GM18909 (cell line): ENCODE results near the gene CMKLR1.

Source experiments
- ATAC-seq: cut with Tn5 transposase; IDR thresholded peaks from one replicate; pipeline ENCODE4 v1.9.1; 2021; ENCODE audit warnings: mild to moderate bottlenecking; ENCODE audit not compliant: unreplicated experiment, poor library complexity

Gene CMKLR1

DNA sequence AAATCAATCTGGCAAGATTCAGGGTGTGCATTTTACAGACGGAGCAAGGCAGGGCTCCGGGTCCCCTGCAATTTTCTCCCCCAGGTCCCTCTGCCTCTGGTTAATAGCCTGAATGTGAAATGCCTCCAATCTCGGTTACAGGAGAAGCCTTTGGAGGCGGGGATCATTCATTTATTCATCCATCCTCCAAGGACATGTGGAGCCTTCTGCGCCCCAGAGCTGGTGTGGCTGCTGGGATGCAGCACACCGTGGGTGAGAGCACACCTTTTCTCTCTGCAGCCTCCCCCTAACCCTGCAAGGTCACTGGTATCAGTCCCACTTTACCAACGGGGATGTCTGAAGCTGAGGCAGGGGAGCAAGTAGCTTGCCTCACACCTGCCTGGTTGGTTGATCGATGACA lies 35.4 kb downstream of the CMKLR1 start:
- ATAC-seq = no peak

DNA sequence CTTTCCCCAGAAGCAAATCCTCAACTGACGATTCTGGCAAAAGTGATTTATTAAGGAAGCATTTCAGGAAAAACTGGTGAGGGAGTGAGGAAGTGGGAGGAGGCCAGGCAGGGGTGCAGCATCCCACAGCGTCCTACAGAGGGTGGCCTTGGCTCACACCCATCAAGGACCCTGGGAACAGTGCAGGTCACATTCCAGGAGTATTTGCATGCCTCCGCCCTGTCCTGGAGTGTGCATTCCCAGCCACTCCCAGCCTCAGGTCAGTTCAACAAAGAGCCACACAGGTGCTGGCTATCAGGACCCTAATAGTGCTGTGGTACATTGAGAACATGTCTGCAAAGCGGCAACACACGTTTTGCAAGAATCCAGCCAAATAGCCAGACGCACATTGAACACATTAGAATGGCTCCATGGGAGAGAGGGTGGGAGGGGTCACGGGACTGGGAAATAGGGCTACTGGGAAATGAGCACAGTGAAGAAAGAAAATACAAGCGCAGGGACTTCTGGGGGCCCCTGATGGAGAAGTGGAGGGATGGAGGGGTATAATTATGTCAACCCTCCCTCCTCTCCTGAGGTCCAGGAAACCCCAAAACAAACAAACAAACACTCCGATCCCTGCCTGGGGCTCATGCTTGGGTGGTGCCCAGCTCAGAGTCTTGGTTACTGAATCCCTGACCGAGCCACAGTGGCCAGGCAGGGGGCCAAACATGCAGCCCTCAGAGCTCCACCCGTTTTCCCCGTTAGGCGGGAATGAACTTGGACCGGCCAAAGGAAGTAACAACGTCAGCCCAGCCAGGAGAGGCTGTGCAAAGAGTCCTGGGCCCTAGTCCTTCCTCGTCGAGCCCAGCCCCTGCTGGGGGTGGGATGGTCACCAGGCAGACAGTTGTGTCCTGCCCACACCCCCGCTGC lies 36.5 kb downstream of the CMKLR1 start:
- no peak for ATAC-seq

DNA sequence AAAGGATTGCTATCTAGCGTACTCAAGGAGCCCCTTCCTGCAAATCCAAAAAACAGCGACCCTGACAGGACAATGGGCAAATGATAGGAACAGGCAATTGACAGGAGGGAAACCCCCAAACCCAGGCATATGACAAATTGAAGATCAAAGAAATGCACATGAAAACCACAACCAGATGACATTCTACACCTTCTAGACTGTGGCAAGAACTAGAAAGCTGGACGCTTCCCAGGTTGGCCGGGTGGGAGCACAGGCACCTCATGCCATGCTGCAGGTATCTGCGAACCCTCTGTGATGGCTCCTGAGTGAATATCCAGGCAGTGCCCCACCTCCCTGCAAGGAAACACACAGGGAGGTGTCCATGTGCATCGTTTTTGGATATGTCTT lies 37.1 kb downstream of the CMKLR1 start:
- ATAC-seq = no peak

DNA sequence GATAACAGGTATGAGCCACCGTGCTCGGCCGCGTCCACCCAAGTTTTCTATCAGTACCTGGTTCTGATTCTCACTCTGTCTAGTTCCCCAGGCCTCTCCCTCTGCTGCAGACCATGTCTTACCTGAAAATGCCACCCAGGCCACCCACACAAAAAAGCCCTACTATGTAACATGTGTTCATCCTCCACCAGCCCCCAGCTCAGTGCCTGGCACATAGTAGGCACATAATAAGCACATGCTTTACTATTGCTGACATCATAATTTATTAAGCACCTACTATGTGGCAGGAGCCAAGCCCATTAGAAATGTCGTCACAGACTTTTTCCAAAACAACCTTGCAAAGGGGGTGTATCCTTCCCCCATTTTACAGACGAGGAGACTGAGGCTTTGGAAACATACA lies 37.8 kb downstream of the CMKLR1 start:
- ATAC-seq = no peak

DNA sequence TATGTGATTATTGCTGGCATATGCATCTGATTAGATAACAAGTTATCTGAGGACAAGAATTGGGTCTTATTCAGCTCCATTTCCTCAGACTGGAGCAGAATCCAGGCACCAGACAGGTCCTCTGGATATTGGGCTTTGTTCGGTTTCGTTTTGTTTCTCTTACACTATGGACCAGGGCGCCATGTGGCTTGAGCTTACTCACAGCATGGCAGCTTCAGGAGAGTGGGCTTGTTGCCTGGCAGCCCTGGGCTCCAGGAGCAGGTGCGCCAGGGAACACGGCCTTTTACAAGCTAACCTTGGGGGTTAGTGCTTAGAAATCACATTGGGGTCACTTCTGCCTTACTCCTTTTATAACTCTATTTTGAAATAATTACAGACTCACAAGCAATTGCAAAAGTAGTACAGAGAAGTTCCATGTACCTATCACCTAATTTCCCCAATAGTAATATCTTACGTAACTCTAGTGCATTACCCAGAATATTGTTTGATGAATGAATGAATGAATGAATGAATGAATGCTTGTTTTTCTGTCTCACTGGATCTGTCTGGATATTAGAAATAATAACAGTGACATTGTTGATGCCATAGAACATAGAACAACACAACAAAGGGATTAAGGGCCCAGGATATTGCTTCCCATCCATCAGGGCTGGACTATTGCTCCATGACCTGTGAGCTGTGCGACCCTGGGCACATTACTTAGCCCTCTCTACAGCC lies 39.0 kb downstream of the CMKLR1 start:
- ATAC-seq = no peak

DNA sequence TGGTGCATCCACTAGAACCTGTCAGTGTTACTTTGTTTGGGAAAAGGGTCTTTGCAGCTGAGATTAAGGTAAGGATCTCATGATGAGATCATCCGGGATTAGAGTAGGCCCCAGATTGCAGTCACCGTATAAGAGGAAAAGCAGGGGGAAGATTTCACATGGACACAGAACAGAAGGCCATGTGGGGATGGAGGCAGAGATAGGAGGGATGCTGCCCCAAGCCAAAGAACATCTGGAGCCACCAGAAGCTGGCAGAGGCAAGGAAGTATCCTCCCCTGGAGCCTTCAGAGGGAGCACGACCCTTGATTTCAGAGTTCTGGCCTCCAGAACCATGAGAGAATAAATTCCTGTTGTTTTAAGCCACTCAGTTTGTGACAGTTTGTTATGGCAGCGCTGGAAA lies 39.6 kb downstream of the CMKLR1 start:
- ATAC-seq = no peak

DNA sequence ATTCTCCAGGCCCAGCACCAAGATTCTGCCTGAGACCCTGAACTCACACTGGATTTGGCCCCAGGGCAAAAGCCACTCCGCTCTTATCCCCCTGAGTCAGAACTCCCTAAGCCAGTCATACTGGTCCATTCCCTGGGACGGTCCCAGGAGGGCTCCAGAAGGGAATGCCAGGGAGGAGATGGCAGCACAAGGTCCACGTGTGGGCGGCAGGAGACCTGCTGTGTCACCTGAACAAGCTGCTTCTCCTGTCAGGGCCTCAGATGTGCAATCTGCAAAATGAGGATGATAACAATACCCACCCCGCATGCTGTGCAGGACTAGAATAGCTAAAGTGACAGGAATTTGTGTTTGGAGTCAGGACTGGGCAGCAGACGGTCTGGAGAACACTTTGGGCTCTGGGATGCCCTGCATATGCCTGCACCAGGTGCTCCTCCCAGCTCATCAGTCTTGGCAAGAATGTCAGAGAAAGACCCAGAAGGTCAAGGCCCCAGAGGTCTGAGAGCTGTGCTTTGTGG lies 40.3 kb downstream of the CMKLR1 start:
- ATAC-seq = no peak

DNA sequence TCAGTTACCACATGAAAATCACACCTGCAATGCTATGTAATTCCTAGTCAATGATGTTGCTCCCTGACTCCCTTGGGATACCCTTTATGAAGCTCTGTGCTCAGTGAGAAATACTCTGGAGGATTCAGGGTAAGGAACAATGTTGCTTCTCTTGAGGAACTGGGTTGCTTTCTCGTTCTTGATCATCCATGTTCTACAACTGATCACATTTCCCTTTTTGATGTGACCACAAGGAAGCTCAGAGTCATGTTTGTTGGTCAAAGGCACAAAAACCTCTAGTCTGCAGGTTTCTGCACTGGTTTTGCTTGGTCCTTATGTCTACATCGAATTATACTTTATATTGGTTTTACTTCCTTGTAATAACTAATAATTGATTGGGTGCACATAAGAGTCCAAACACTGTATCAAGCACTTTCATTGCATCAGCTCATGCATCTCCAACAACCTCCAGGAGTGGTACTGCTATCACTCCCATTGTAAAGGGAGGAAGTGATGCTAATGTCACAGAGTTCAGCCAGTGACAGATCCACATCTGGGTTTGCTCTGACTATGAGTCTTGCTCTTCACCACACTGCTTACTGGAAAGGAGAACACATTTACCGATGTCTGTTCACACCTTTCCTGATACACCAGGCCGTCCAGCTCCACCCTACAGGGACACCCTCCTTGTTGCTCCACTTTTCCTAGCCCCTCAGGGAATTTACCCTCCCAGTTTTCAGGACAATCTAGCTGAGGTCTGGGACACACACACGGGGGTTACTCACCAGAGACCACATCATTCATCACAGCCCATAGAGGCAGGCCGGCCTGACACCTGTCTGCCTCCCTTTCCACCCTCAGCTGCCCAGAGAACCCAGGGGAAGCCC lies 41.0 kb downstream of the CMKLR1 start:
- no peak for ATAC-seq

DNA sequence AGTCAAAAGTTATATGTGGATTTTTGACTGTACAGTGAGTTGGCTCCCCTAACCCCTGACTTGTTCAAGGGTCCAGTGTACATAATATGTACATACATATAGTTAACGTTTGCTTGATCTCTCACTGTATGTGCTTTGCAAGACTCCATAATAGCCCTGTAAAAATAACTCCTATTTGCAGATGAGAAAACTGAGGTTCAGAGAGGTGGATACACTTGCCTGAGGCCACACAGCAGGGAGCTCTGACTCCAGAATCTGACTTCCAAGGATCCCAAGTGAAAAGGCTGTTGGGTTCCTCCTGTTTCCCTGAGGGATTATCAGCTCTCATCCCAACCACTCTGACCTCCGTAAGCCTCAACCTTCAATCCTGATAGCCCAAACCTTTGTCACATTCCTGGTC lies 41.7 kb downstream of the CMKLR1 start:
- no peak for ATAC-seq

DNA sequence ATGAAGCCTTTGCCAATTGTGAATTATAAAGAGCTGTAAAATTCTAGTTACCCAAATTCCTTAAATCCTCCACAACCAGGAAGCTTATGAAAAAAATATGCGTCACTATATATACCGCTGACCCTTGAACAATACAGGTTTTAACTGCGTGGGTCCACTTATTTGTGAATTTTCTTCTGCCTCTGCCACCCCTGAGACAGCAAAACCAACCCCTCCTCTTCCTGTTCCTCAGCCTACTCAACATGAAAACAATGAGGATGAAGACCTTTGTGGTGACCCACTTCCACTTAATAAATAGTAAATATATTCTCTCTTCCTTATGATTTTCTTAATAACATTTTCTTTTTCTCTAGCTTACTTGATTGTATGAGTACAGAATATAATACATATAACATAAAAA lies 42.2 kb downstream of the CMKLR1 start:
- no peak for ATAC-seq

DNA sequence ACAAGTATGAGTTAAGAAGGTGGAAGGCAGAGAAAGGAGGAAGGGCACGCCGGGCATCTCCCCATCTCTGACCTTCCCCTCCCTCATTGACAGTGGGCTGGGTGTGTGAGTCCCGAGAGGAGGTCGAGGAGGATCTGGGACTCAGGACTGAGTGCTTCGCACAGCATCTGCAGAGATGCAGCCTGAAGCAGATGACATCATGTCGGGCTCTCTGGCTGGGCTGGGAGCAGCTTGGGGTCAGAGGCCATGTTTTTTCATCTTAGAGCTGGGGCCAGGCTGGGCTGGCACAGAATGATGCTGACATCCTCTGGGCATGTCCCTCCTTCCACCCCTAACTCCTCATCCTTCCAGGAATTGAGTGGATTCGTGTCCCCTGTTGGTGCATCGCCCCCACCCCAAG lies 43.5 kb downstream of the CMKLR1 start:
- no peak for ATAC-seq

DNA sequence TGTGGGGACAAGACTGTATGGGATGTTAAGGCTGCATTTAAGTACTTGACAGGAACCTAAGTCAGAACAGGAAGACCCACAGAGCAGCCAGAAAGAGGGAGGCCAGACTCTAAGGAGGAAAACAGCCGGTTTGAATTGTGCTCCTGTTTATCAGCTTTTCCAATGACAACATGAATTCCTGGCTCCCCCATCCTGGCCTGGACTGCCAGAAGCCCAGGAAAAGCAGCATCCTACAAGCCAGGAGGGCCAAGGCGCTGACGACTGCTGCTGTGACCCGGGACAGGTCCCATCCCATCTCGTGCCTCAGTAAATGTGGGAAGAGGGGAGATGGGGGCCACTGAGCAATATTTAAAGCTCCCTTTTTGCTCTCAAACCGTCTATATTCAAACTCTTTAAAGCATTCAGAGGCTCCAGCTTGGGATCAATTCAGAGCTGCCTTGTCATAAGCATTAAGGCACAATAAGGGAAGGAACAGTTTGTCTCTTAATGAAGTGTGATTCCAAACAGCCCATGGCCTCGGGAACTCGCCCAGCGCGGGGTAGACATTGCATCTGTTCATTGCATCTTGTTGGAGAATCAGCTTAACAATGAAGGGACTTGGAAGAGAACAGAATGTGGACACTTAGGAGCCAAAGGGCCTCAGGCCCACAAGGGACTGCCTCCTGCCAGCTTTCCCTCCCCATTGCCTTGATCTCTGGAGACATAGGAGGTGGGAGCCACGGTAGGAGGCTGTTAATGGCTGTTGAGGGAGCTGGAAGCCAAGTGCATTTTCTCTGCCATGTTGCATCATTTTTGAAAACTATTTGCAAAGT lies 49.6 kb downstream of the CMKLR1 start:
- ATAC-seq = no peak

DNA sequence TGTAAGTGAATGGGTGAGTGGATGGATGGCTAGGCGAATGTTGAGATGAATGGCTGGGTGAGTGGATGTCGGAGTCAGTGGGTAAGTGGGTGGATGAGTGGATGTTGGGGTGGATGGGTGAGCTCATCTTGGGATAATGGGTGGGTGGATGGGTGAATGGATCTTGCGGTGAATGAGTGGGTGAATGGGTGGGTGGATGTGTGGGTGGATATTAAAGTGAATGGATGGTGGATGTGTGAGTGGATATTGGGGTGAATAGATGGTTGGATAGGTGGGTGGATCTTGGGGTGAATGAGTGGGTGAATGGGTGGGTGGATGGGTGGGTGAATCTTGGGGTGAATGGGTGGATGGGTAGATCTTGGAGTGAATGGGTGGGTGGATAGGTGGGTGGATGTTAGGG lies 51.9 kb downstream of the CMKLR1 start:
- ATAC-seq = no peak

DNA sequence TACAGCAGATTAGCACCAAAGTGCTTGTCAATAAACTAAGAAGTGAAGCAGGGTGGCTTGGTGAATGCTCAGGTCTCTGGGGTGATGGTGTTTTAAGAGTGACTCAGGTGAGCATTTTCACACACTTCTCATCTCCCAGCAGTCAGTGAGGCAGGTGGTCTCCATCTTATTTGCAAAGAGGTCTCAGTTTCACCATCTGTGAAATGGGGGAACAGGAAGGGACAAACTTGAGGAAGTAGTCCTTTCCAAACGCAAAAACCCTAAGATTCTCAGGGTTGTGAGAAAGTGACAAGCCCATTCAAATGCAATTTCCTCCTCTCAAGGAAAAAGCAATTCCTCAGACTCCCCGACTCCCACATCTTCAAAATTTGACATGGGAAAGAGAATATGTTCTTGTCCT lies 54.1 kb downstream of the CMKLR1 start:
- no peak for ATAC-seq

DNA sequence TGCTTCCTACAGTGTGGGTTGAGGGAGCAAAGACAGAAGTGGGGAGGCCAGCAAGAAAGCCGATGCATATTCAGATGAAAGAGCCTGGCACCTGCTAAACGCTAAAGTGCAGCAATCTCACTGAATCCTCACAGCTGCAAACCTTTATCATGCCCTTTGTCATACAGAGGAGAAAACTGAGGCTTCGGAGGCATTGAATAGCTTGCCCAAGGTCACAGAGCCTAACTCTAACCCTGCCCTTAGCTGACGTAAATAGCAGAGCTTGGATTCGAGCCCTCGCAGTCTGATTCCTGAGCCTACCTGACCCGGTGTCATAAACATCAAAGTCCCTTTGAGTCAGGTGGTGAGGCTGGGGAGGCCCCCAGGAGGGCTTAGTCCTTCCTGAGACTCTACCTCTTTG lies 54.9 kb downstream of the CMKLR1 start:
- ATAC-seq = no peak

DNA sequence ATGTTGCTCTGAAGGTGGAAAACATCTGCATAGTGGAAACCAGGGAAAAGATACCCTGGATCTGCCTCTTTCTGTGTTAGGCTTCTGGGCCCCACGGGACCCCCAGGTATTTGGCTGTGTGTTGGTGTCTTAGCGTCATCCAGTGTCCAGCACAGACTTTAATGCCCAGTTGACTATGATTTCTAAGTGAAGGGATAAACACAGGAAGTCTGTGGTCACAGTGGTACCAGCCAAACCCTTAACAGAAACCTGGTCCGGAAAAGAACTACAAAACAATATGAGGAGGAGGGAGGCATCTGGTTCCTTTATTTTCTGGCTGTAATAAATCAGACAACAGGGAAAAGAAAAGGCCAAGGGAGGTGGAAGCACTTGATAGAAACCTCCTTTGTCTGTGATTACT lies 56.4 kb downstream of the CMKLR1 start:
- ATAC-seq = no peak

DNA sequence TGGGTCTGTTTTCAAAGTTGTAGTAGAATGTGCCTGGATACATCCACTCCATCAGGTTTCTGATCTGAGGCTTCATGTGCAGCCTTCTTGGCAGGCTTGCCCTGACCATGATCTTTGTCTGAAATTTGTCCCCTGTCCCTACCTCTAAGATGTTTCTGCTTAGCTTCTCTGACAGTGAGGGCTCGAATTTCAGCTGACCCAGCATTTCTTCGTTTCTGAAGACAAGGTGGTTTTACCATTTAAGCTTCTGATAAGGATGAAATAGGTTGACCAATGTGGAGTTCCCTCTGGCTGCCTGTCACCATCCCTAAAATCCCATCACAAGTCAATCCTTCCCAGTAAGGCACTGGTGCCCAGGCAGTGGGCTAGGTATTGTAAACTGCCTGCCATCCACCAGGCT lies 57.0 kb downstream of the CMKLR1 start:
- ATAC-seq = no peak

DNA sequence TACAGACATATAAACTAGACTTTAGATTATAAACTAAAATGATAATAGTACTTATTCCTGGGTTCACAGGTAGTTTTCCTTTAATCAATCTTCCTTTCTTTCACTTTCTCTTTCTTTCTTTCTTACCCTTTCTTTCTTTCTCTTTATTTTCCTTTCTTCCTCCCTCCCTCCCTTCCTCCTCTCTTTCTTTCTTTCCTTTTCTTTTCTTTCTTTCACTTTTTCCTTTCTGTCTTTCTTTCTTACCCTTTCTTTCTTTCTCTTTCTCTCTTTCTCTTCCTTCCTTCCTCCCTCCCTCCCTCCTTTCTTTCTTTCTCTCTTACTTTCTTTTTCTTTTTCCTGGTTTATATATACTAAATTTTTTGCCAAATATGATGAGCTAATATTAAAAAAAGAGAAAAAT lies 61.5 kb downstream of the CMKLR1 start:
- ATAC-seq = no peak

DNA sequence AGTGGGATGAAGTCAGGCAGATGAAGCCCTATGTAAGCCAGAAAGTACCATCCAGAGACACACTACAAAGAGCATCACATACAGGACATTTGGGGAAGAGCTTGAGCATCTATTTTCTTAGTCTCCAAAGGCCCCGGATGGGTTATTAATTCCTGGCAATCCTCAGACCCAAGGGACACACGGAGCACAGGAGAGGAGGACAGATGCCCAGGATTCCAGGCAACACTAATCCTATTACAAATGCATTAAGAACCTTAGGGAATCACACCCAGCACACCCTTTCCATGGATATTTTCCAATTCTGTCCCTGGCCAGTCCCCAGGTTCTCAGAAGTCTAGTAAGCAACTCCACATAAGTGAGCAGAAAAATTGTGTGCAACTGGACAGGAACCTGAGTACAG lies 65.9 kb downstream of the CMKLR1 start:
- ATAC-seq = no peak
